GM18867 (cell line): ENCODE measurements around the gene TYMS.
A peak's percentile ranks its signal among the peaks of the same experiment; 100 is the strongest.

Experiments
- ATAC-seq: cut with Tn5 transposase; IDR thresholded peaks from one replicate; pipeline ENCODE4 v1.9.1; 2021; ENCODE audit warnings: mild to moderate bottlenecking, moderate library complexity; ENCODE audit not compliant: unreplicated experiment

The TYMS gene

DNA sequence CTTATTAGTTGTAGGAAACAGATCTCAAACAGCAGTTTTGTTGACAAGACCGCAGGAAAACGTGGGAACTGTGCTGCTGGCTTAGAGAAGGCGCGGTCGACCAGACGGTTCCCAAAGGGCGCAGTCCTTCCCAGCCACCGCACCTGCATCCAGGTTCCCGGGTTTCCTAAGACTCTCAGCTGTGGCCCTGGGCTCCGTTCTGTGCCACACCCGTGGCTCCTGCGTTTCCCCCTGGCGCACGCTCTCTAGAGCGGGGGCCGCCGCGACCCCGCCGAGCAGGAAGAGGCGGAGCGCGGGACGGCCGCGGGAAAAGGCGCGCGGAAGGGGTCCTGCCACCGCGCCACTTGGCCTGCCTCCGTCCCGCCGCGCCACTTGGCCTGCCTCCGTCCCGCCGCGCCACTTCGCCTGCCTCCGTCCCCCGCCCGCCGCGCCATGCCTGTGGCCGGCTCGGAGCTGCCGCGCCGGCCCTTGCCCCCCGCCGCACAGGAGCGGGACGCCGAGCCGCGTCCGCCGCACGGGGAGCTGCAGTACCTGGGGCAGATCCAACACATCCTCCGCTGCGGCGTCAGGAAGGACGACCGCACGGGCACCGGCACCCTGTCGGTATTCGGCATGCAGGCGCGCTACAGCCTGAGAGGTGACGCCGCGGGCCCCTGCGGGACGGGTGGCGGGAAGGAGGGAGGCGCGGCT is at the start of gene TYMS:
TSS of gene TYMS (plus strand) at position 343 of the 690 bp plus-strand sequence. CDS start at position 433, 90 bp downstream.
- peak; percentile 47 for ATAC-seq

DNA sequence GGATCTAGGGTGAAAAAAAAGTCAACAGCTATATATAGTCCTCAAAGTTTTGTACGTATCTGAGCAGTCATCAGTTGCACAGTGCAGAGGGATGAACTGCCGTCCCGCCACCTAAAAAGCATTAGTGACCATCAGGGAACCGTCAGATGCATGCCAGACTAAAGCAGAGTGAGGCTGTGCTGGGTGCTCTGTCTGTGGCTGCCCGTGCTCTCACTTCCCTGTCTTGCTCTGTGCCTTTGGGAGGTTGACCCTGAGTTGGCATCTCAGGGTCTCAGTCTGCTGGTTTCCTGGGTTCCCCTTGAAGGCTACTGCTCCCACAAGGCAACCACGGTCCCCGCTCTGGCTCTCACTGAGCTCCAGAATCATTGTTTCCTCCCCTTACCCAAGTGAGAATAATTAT is 49.5 kb upstream of the TYMS start:
- peak; percentile 67 for ATAC-seq

DNA sequence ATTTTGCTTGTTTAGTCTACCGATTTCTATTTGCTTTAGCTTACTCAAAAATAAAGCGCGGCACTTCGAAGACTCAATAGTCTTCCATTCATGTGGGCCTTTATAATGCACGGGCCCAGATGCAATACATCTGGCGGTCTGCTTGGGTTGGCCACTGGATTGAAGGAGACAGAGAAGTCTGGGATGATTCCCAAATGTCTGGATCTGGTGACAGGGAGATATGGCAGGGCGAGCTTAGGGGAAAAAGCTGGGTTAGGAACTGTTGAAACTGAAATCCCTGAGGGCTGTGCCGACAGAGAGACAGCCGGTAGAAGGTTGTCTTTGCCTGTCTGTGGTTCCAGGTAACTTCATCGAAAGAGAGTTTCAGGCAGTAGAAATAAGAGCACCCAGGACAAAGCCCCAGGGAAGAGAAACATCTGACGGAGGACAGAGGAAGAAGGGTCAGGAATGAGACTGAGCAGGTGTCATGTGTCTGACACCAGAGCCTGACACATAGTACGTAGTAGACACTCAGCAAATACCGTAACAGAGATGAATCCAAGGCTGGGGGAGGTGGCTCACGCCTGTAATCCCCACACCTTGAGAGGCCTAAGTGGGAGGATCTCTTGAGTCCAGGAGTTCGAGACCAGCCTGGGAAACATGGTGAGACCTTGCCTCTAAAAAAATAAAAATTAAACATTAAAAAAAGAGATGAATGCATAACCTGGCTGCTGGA is 47.1 kb upstream of the TYMS start:
- no peak for ATAC-seq

DNA sequence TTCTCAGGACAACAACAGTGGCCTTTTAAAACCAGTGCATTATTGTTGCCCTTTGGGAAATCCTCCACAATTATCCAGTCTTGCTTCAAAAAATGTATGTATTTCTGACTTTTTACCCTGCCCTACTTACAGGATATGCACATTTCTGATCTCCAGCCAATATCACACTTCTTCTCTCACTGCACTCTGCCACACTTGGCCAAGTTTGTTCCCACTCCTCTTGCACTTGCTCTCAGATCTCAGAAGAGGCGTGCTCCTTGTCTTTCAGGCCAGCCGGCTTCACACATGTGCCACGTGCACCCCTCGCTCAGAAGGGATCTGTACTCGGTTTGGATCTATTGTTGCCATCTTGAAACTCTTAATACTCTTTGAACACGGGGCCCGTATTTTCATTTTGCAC is 45.3 kb upstream of the TYMS start:
- ATAC-seq = no peak

DNA sequence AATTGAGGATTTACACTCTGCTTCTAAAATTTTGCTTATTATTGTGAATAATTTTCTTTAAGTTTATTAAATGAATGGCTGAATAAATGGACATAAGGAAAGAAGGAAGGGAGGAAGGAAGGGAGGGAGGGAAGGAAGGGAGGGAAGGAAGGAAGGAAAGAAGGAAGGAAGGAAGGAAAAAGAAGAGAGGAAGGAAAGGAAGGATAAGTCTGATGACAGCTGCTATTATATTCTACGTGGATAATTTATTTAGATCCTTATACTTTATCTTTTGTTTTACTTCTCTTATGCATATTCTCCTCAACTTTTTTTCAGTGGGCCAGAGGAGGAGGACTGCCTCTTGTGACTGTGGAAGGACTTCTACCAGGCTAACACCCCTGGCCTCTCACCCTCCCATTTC is 43.3 kb upstream of the TYMS start:
- ATAC-seq = no peak

DNA sequence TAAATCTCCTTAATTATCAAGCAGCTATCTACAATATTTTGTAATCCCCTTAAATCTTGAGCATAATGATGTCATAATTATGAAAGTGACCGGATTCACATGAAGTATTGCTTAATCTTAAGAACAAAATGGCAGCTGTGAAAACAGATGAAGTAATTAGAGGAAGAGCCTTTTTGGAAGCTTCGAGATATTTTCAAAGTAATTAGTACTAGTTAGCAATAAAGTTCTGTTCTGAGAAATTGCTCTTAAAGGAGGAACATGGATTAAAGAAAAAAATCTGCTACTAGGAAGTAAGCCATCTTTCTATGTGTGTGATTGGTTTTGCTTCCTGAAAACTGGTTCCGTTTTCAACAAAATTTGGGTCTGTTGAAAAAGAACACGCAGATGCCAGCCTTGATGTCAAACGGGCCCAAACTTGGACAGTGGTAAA is 42.3 kb upstream of the TYMS start:
- no peak for ATAC-seq

DNA sequence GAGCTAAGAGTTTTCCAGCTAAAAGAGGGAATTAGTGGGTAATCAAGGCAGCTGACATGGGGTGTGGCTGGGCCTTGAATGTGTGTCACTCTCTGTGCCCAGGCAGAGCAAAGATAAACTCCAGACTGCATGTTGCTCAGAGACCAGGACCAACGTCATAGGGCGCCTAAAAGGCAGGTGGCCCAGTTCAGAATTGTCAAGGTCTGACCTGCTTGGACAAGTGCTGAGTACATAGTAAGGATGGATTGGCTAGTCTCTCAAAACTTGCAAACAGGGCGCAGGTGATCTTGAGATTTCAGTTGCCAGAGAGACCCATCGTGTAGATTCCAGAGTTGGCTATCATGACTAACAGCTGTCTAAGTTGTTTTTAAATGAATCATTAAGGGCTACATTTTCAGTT is 41.7 kb upstream of the TYMS start:
- no peak for ATAC-seq

DNA sequence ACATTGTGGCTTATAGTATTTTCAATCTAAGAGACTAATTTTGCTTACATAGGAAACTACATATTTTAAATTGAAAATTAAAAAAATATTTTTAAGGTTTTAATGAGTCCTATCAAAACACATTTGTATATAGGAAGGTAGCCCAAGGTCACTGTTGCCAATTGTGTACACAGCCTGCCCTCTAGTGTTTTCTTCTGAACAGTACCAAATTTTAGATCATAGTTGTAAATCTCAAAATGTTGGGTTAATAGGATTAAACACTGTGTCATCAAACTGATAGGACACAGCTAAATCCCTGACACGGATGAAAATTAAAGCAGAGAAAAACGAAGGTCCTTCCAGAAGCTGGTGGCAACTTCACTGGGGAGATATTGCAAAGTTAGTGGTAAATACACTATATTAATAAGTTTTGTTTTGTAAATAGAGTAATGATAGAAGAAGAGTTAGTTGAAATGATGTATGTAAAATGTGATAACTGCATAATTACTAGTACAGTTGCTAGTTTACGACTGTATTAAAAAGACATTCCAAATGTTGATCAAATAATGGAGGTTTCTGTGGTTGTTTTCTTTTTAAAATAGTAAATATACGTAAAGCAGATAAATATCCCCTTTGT is 41.0 kb upstream of the TYMS start:
- ATAC-seq = peak; percentile 74

DNA sequence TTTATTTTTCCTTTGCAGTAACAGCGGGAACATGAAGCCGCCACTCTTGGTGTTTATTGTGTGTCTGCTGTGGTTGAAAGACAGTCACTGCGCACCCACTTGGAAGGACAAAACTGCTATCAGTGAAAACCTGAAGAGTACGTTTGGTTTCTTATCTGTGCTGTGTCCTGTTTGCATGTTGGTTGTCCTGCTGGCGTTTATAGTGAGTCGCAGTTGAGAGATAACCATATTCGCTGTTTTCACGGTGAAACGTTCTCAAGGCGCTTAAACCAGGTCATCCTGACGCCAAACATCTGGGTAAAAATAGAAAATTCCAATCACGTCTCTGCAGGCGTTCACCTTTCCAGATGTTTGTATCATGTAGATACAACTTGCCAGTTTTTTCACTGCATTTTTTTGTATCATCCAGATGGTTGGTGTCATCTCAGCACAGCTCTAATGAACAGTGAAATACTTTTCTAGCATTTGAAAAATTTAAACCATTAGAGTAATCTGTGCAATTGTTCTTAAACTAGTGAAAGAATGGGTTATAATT is 39.4 kb upstream of the TYMS start:
- no peak for ATAC-seq

DNA sequence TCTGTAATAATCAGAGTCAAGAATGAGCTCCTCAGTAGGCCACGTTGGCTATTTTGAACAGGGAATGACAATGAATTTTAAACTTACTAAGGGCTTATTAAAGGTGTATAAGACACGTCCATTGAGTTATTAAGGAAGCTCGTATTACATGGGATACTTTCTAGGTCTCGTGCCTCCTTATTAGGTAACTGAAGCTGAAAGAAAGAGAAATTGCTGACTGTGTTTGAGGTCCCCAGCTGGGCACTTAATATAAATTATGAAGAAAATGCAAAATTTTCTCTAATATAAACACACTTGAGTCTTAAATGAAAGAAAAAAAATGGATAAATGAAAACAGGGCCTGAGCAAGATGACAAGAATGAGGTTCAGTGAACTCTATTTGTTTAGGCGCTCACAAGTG is 38.8 kb upstream of the TYMS start:
- ATAC-seq = no peak

DNA sequence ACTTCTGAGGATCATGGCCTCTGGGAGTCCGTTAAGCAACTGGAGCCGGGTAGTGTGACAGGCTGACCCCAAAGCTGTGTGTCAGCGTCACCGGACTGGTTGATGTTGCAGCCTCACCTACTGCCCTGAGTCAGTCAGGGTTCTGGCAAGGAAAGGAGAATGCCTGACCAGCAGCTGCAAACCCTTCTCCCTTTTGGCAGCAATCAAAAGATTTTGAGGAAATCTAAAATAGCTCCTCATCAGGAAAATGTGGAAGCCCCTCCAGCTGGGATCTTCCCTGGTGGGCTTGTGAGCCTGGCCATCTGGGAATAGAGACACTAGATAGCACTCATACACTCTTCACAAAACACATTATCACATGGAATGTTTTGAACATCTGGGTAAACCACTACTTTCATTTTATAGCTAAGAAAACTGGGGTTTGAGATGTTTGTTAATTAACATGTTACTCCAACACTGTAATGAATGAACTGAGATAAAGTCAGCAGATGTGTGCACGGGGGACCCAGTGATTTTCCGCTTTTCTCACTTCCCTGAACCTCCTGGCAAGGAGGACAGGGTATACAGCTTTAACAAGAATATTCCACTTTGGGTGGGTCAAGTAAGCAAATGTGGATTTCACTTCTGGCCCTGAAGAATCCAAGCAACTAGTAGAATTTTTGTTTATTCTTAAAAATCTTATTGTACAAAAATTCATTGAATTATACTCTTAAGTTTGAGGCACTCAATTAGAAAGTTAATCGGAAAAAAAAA is 36.0 kb upstream of the TYMS start:
- no peak for ATAC-seq

DNA sequence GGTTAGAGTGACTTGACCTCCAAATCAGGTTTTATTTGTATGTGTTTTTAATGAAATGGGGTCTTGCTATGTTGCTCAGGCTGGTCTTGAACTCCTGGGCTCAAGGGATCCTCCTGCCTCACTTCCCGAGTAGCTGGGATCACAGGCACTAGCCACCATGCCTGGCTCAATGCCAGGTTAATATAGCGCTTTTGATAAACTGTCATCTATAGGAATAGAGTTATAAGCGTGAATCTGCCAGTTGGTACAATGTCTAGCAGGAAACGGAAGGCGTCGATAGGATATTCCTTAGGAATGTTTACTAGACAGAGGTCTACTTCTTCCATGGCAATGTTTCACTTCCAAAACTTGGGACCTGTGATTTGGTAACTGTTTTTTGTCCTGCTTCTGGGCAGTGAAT is 35.2 kb upstream of the TYMS start:
- ATAC-seq = no peak

DNA sequence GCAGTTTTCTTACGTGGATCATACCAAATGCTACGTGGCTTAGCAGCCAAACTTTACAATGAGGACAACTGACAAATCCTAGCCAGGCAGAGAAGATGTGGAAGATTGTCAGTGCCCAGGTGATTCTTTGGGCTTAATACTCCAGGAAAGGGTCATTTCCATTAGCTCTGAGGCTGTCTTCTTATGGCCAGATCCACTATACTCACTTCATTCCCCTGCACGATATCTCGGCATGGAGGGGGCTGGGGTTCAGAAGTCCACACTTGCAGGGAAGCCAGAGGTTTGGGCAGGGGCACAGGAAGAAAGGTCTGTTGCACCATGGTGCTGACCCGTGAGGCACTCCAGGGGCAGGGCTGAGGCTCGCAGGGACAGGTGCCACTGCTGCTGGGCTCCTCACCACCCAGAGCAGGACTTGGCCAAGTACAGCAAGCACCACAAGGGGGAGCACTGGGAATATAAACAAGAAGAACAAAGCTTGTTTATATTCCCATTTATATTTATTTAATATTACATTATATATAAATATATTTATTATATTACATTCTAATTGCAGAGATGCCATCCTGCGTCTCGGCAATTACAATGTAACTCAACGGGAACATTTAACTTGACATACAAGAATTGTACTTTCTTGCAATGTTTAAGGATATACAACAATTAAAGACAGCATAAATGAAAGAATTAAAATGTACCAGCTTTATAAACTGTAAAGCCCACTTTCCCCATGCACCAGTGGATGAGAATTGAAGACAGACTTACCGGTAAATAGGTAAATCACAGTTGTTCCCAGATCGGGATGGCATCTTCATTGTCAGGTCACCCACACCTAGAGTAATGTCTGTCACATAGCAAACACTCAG is 33.5 kb upstream of the TYMS start:
- ATAC-seq = peak; percentile 75

DNA sequence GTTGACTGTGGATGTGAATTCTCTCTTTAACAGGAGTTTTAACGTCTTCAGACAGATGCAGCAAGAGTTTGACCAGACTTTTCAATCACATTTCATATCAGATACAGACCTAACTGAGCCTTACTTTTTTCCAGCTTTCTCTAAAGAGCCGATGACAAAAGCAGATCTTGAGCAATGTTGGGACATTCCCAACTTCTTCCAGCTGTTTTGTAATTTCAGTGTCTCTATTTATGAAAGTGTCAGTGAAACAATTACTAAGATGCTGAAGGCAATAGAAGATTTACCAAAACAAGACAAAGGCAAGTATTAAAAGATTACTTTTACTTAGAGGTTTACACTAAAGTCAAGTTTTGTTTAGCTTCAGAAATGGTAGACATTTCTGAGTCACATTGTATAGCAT is 30.2 kb upstream of the TYMS start:
- no peak for ATAC-seq

DNA sequence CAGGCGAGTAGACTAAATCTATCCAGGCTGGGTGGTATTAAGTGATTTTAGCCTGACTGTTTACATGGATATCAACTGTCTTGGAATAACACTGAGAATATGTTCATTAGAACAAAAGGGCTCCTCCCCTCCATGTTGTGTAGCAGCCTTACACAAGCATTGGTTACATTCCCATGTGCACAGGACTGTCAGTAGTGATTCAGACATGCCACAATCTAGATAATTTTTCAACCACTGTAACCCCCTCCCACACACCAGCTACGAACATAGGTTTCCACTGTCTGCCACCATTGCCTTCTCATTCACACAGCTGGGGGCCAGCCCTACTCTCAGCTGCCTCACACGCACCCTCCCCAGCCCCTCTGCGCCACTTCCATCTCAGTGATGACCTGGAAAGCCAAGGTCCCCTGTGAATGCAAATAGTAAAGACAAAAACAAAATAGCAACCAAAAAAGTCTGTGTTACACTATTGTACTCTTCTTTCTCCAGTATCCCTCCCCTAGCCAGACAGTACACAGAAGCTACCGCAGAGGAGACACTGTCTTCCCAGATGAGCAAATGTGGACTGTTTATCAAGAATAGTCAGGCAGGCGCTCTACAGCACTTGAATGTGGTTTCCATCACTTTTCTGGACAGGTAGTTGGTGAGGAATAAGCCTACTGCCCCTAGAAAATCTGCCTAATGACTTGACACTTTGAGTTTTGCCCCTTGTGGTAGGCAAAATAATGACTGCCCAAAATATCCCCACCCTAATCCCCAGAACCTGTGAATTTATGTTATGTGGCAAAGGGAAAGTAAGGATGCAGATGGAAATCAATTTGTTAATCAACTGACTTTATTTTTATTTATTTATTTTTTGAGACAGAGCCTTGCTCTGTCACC is 27.9 kb upstream of the TYMS start:
- no peak for ATAC-seq

DNA sequence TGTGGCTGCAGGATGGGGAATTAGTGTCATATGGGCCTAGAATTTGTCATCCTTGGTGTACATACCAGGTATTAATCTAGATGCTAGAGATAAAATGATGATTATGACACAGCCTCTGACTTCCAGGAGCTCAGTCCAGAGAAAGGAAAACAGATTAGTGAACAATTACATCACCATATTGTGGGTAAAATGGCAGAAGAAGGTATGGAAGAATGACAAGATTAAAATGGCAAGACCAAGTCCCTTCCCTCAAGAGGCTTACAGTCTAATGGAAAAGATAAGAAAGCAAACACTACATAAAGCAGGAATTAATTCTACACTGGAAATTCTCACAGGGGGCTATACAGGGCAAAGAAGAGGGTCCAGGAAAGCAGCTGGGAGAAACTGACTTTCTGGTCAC is 25.9 kb upstream of the TYMS start:
- no peak for ATAC-seq

DNA sequence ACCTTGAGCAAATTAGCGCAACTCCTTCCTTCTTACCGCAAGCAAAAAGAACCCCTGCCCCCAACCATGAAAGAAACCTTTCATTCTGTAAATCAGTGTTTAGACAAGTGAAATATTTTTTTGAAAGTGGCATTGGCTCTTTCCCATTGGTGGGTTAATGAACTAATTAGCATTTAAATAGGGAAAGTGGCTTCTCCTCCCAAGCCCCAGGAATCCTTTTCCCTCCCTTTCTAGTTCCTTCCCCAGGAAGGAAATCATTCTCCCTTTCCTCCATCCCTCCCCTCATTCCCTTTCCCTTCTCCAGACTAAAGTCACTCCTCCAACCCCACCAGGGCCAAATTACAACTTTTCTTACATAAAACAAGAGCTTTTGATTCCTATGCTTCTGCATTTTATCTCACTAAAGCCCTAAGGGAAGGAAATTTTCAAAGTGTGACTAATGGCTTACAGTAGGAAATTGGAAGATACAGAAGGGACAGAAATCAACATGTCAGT is 22.9 kb upstream of the TYMS start:
- ATAC-seq = no peak

DNA sequence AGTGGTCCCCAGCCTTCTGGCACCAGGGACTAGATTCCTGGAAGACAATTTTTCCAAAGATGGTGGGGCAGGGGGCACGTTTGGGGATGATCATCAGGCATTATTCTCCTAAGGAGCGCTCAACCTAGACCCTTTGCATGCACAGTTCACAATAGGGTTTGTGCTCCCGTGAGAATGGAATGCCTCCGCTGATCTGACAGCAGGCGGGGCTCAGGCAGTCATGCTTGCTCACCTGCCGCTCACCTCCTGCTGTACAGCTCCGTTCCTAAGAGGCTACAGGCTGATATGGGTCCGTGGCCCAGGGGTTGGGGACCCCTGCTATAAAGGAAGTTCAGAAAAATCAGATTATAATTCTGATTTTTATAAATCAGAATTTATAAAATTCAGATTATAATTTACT is 22.3 kb upstream of the TYMS start:
- no peak for ATAC-seq

DNA sequence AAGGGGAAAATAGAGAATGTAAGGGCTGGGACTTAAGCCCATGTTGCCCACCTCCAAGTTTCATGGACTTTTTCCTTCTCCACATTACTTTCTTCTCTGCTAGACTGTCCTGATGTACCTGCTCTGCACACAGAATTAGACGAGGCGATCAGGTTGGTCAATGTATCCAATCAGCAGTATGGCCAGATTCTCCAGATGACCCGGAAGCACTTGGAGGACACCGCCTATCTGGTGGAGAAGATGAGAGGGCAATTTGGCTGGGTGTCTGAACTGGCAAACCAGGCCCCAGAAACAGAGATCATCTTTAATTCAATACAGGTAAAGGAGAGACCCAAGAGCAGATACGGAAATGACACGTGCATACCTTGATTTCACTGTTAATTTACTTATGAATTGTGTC is 16.2 kb upstream of the TYMS start:
- ATAC-seq = no peak
